Neural progenitor cell (in vitro differentiated cells): ENCODE measurements around the gene BIRC7. TPM values are rescaled to one million over a fixed set of nuclear protein-coding genes. Genes with fewer than 3 reads are reported as not detected.

Experiments used
- DNase-seq: peaks from one replicate; pipeline ENCODE4 v3.0.0-alpha.2; 2016; ENCODE audit warnings: low spot score
- H2AFZ ChIP-seq: fragments of 200-600 bp; sonication (generic); replicated peaks from 2 replicates; pipeline ENCODE4 v1.6.1; 2016; ENCODE audit warnings: antibody characterized with exemption
- H3F3A ChIP-seq: fragments of 200-600 bp; sonication (generic); 2 replicates; pipeline ENCODE4 v1.6.1; 2016; ENCODE audit warnings: antibody characterized with exemption, low read depth
- H3K27ac ChIP-seq: fragments of 200-600 bp; sonication (generic); 2 replicates; pipeline ENCODE4 v1.5.1; 2016; ENCODE audit warnings: mild to moderate bottlenecking
- H3K27me3 ChIP-seq: fragments of 200-600 bp; sonication (generic); 2 replicates; pipeline ENCODE4 v1.6.1; 2016; ENCODE audit warnings: mild to moderate bottlenecking, moderate library complexity
- H3K36me3 ChIP-seq: fragments of 200-600 bp; sonication (generic); 2 replicates; pipeline ENCODE4 v1.5.1; 2016
- H3K4me1 ChIP-seq: fragments of 200-600 bp; sonication (generic); 2 replicates; pipeline ENCODE4 v1.6.1; 2016; ENCODE audit warnings: mixed run types
- H3K4me2 ChIP-seq: fragments of 200-600 bp; sonication (generic); 2 replicates; pipeline ENCODE4 v1.6.1; 2016
- H3K4me3 ChIP-seq: fragments of 200-600 bp; sonication (generic); 2 replicates; pipeline ENCODE4 v1.5.1; 2016
- H3K79me2 ChIP-seq: fragments of 200-600 bp; sonication (generic); 2 replicates; pipeline ENCODE4 v1.6.1; 2016; ENCODE audit warnings: low read depth
- H3K9ac ChIP-seq: fragments of 200-600 bp; sonication (generic); 2 replicates; pipeline ENCODE4 v1.6.1; 2016
- H3K9me3 ChIP-seq: fragments of 200-600 bp; sonication (generic); 2 replicates; pipeline ENCODE4 v1.5.1; 2016; ENCODE audit warnings: low read depth
- H4K20me1 ChIP-seq: fragments of 200-600 bp; sonication (generic); 2 replicates; pipeline ENCODE4 v1.6.1; 2016; ENCODE audit warnings: low read depth
- H3K27ac Mint-ChIP-seq: 3 replicates; pipeline ENCODE4 v1.8.0; 2021; ENCODE audit warnings: mixed read lengths
- H3K27me3 Mint-ChIP-seq: 2 replicates; pipeline ENCODE4 v1.8.0; 2022; ENCODE audit warnings: low read depth, mild to moderate bottlenecking, inconsistent platforms, moderate library complexity, mixed read lengths; ENCODE audit not compliant: insufficient read depth
- H3K36me3 Mint-ChIP-seq: 3 replicates; pipeline ENCODE4 v1.8.0; 2021; ENCODE audit warnings: mixed read lengths
- H3K4me1 Mint-ChIP-seq: 3 replicates; pipeline ENCODE4 v1.8.0; 2021; ENCODE audit warnings: mixed read lengths
- H3K4me3 Mint-ChIP-seq: 3 replicates; pipeline ENCODE4 v1.8.0; 2021; ENCODE audit warnings: mild to moderate bottlenecking, moderate library complexity, mixed read lengths
- H3K9me3 Mint-ChIP-seq: 3 replicates; pipeline ENCODE4 v1.8.0; 2020; ENCODE audit warnings: mixed read lengths
- CTCF ChIP-seq: fragments of 200-600 bp; sonication (generic); IDR thresholded peaks from 2 replicates; pipeline ENCODE4 v1.5.1; 2017; ENCODE audit warnings: antibody characterized with exemption, mild to moderate bottlenecking
- EZH2 ChIP-seq: fragments of 200-600 bp; sonication (generic); IDR thresholded peaks from 2 replicates; pipeline ENCODE4 v1.6.1; 2017; ENCODE audit warnings: antibody characterized with exemption, mild to moderate bottlenecking, moderate library complexity
- EZH2phosphoT487 ChIP-seq: fragments of 200-600 bp; sonication (generic); IDR thresholded peaks from 2 replicates; pipeline ENCODE4 v1.6.1; 2017; ENCODE audit warnings: antibody characterized with exemption
- microRNA counts: library from miRNA; unstranded; fragments of <30 nt; microRNA quantifications from one replicate; lab custom pipeline; 2016
- microRNA-seq: library from miRNA; unstranded; fragments of <30 nt; microRNA quantifications from one replicate; pipeline ENCODE4, GENCODE V29; 2016
- small RNA-seq: library from RNA; depleted of rRNA; stranded (forward); fragments of <200 nt; gene quantifications from one replicate; pipeline ENCODE3, GENCODE V24; 2015
- total RNA-seq: library from RNA; depleted of rRNA; stranded (reverse); fragments of >200 nt; gene quantifications from 2 replicates; pipeline ENCODE4 v1.2.3, GENCODE V29; 2015; ENCODE audit warnings: low replicate concordance

Gene BIRC7
- total RNA-seq, 1 donor from 2014 or later = not detected

- peaks cover 3% of the 10 kb centered on the region for H3K27me3 Mint-ChIP-seq
- peaks cover 6% of the 10 kb centered on the region for H4K20me1 ChIP-seq
These were observed 53.0 kb downstream of the BIRC7 start for GRCh38 chr20:63288581-63289251.

GRCh38 chr20:63289311-63290135, 53.8 kb downstream of the BIRC7 start:
- Histone ChIP-seq H3K79me2 (no peaks in the 10 kb centered on the region), H3K27me3 (no peaks in the 10 kb centered on the region), H3K36me3 (no peaks in the 10 kb centered on the region), H3K27ac (no peak overlapping the region), H4K20me1 (peaks cover 6% of the 10 kb centered on the region), H3K9me3 (no peaks in the 10 kb centered on the region), H3K4me3 (no peak overlapping the region), H2AFZ (no peak overlapping the region), H3K4me1 (no peaks in the 10 kb centered on the region), H3K4me2 (no peak overlapping the region), H3F3A (no peaks in the 10 kb centered on the region), H3K9ac (no peak overlapping the region)
- Mint-ChIP-seq H3K27me3 (peaks cover 3% of the 10 kb centered on the region), H3K36me3 (peaks cover 2% of the 10 kb centered on the region), H3K9me3 (no peaks in the 10 kb centered on the region), H3K4me3 (no peak overlapping the region), H3K4me1 (no peaks in the 10 kb centered on the region), H3K27ac (no peak overlapping the region)
- DNase-seq = no peak
- TF ChIP-seq EZH2phosphoT487 (no peak), EZH2 (no peak), CTCF (no peak)

More at GRCh38 chr20:63288581-63289251, 53.0 kb downstream of the BIRC7 start:
- no peak overlapping the region for H3K4me2 ChIP-seq
- no peaks in the 10 kb centered on the region for H3F3A ChIP-seq
- no peaks in the 10 kb centered on the region for H3K9me3 Mint-ChIP-seq
- H3K36me3 Mint-ChIP-seq = peaks cover 2% of the 10 kb centered on the region
- no peaks in the 10 kb centered on the region for H3K27me3 ChIP-seq
- H3K36me3 ChIP-seq = no peaks in the 10 kb centered on the region
- H3K4me1 ChIP-seq = no peaks in the 10 kb centered on the region
- H3K9me3 ChIP-seq = no peaks in the 10 kb centered on the region
- no peak overlapping the region for H3K9ac ChIP-seq
- no peak for DNase-seq
- H3K79me2 ChIP-seq = no peaks in the 10 kb centered on the region
- TF ChIP-seq EZH2phosphoT487 (no peak), EZH2 (no peak), CTCF (no peak)
- no peak overlapping the region for H3K27ac Mint-ChIP-seq
- H3K4me1 Mint-ChIP-seq = no peaks in the 10 kb centered on the region
- no peak overlapping the region for H3K4me3 ChIP-seq
- H3K4me3 Mint-ChIP-seq = no peak overlapping the region
- H2AFZ ChIP-seq = no peak overlapping the region
- H3K27ac ChIP-seq = no peak overlapping the region

MicroRNA genes within 50 kb of the gene (microRNA counts, 767-probe panel; counts per million panel counts)
- microRNA hsa-miR-3196 (lab: Ali Mortazavi, UCI) = 460 counts per million, percentile 90 among the panel's probes with 10 or more counts

Small RNAs within 50 kb of the gene (microRNA-seq; reads per million reads assigned to microRNA genes)
- gene MIR3196 (not detected), gene MIR4326 (not detected)

Small RNAs within 50 kb of the gene (small RNA-seq; reads per million reads assigned to genes)
- gene MIR3196 (not detected), gene MIR4326 (0.09 reads per million)

Other genes starting within 250 kb of the BIRC7 start
- gene BHLHE23, start 228.9 kb upstream of the BIRC7 start, total RNA-seq = 0.22 TPM in 1 of 2 replicates, not detected in the other
- gene YTHDF1, start 19.8 kb upstream of the BIRC7 start, total RNA-seq = 26.8 and 28.1 TPM in 2 replicates
- 9.7 and 28.4 TPM in 2 replicates for gene NKAIN4, start 18.6 kb downstream of the BIRC7 start, total RNA-seq
- 43.7 and 103 TPM in 2 replicates for gene ARFGAP1, start 36.9 kb downstream of the BIRC7 start, total RNA-seq
- 0.28 and 0.37 TPM in 2 replicates for gene COL20A1, start 57.3 kb downstream of the BIRC7 start, total RNA-seq
- 0.68 TPM in 1 of 2 replicates, not detected in the other for gene CHRNA4, start 125.4 kb downstream of the BIRC7 start, total RNA-seq
- gene KCNQ2, start 236.8 kb downstream of the BIRC7 start, total RNA-seq = 39.5 and 106 TPM in 2 replicates